Ishikawa (cell line): ENCODE data around the gene DNAH2.

Experiments used
- CEBPB ChIP-seq: IDR thresholded peaks from 2 replicates; pipeline ENCODE4 v1.6.1; 2012
- CREB1 ChIP-seq: IDR thresholded peaks from 2 replicates; pipeline ENCODE4 v1.6.1; 2012; ENCODE audit warnings: low read depth
- EGR1 ChIP-seq: IDR thresholded peaks from 2 replicates; pipeline ENCODE4 v1.6.1; 2012
- EP300 ChIP-seq: IDR thresholded peaks from 2 replicates; pipeline ENCODE4 v1.6.1; 2012; ENCODE audit warnings: borderline replicate concordance
- FOXM1 ChIP-seq: IDR thresholded peaks from 2 replicates; pipeline ENCODE4 v1.6.1; 2012; ENCODE audit warnings: low read depth, borderline replicate concordance
- NFIC ChIP-seq: IDR thresholded peaks from 2 replicates; pipeline ENCODE4 v1.6.1; 2012
- RAD21 ChIP-seq: IDR thresholded peaks from 2 replicates; pipeline ENCODE4 v1.6.1; 2012; ENCODE audit warnings: low read depth
- TAF1 ChIP-seq: IDR thresholded peaks from 2 replicates; pipeline ENCODE4 v1.6.1; 2012; ENCODE audit warnings: low read depth, mild to moderate bottlenecking
- TCF12 ChIP-seq: IDR thresholded peaks from 2 replicates; pipeline ENCODE4 v1.6.1; 2012; ENCODE audit warnings: low read depth
- TEAD4 ChIP-seq: IDR thresholded peaks from 2 replicates; pipeline ENCODE4 v1.6.1; 2012
- YY1 ChIP-seq: IDR thresholded peaks from 2 replicates; pipeline ENCODE4 v1.6.1; 2012; ENCODE audit warnings: low read depth
- ZBTB7A ChIP-seq: IDR thresholded peaks from 2 replicates; pipeline ENCODE4 v1.6.1; 2012; ENCODE audit warnings: low read depth
- TF ChIP-seq, protein P1 (sequence below): IDR thresholded peaks from 2 replicates; pipeline ENCODE4 v1.6.1; 2012; ENCODE audit warnings: low read depth, mild to moderate bottlenecking
- TF ChIP-seq, protein P2 (sequence below): IDR thresholded peaks from 2 replicates; pipeline ENCODE4 v1.6.1; 2012
- TF ChIP-seq, protein P3 (sequence below): IDR thresholded peaks from 2 replicates; pipeline ENCODE4 v1.6.1; 2012

DNAH2 gene

DNA sequence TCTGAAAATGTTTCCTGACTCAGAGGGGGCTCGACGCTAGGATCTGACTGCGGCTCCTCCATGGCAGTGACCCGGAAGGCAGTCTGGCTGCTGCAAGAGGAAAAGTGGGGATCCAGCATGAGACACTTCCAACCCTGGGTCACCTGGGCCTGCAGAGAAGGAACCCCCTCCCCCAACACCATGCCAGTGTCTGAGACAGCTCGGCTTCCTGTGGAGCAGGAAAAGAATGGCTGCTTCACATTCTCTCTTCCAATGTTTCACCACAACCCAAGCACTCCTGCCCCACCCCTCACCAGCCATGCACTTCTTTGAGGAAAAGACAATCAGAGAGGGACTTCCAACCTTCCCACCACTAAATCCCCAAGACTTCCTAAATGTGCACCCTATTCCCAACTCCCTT is 41.0 kb upstream of the DNAH2 start:
- TF ChIP-seq YY1 (no peak), TEAD4 (no peak), CREB1 (no peak), TAF1 (no peak), NFIC (no peak), CEBPB (no peak)
- TF ChIP-seq, protein P1, sequence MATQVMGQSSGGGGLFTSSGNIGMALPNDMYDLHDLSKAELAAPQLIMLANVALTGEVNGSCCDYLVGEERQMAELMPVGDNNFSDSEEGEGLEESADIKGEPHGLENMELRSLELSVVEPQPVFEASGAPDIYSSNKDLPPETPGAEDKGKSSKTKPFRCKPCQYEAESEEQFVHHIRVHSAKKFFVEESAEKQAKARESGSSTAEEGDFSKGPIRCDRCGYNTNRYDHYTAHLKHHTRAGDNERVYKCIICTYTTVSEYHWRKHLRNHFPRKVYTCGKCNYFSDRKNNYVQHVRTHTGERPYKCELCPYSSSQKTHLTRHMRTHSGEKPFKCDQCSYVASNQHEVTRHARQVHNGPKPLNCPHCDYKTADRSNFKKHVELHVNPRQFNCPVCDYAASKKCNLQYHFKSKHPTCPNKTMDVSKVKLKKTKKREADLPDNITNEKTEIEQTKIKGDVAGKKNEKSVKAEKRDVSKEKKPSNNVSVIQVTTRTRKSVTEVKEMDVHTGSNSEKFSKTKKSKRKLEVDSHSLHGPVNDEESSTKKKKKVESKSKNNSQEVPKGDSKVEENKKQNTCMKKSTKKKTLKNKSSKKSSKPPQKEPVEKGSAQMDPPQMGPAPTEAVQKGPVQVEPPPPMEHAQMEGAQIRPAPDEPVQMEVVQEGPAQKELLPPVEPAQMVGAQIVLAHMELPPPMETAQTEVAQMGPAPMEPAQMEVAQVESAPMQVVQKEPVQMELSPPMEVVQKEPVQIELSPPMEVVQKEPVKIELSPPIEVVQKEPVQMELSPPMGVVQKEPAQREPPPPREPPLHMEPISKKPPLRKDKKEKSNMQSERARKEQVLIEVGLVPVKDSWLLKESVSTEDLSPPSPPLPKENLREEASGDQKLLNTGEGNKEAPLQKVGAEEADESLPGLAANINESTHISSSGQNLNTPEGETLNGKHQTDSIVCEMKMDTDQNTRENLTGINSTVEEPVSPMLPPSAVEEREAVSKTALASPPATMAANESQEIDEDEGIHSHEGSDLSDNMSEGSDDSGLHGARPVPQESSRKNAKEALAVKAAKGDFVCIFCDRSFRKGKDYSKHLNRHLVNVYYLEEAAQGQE, result no peak
- TF ChIP-seq, protein P2, sequence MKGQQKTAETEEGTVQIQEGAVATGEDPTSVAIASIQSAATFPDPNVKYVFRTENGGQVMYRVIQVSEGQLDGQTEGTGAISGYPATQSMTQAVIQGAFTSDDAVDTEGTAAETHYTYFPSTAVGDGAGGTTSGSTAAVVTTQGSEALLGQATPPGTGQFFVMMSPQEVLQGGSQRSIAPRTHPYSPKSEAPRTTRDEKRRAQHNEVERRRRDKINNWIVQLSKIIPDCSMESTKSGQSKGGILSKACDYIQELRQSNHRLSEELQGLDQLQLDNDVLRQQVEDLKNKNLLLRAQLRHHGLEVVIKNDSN, result no peak

DNA sequence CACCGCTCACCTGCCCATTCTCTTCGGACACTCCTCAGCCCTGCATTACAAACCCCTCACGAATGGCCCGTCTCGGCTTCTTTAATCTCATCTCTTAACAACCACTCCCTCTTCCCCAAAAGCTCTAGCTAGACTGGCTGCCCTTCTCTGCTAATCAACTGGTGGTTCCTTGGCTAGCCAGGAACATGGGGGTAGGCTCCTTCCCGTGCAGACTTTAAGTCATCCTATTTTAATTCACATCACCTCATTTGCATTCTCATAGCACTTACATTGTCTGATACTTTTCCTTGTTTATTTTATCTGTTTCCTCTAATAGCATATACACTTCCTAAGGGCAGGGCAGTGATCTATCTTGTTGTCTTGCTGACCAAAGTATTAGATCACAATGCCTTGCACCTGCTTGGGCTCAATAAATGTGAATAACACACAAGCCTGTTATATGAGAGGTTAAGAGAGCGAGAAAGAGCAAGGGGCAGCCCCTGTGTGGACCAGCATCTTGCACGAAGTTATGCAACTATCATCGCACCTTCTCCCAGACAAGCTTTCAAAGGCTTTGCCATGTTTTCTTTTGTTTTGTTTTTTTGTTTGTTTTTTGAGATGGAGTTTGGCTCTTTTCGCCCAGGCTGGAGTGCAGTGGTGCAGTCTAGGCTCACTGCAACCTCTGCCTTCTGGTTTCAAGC is 40.0 kb upstream of the DNAH2 start:
- TF ChIP-seq, protein P1, result no peak
- TF ChIP-seq CEBPB, result no peak
- no peak for TF ChIP-seq YY1
- no peak for TF ChIP-seq CREB1
- no peak for TF ChIP-seq ZBTB7A
- no peak for TF ChIP-seq TEAD4
- TF ChIP-seq RAD21, result no peak
- TF ChIP-seq, protein P2, result no peak
- TF ChIP-seq, protein P3, sequence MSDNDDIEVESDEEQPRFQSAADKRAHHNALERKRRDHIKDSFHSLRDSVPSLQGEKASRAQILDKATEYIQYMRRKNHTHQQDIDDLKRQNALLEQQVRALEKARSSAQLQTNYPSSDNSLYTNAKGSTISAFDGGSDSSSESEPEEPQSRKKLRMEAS, result no peak
- TF ChIP-seq EGR1, result no peak
- no peak for TF ChIP-seq NFIC
- TF ChIP-seq TCF12, result no peak
- TF ChIP-seq EP300, result no peak
- TF ChIP-seq FOXM1, result no peak
- TF ChIP-seq TAF1, result no peak

DNA sequence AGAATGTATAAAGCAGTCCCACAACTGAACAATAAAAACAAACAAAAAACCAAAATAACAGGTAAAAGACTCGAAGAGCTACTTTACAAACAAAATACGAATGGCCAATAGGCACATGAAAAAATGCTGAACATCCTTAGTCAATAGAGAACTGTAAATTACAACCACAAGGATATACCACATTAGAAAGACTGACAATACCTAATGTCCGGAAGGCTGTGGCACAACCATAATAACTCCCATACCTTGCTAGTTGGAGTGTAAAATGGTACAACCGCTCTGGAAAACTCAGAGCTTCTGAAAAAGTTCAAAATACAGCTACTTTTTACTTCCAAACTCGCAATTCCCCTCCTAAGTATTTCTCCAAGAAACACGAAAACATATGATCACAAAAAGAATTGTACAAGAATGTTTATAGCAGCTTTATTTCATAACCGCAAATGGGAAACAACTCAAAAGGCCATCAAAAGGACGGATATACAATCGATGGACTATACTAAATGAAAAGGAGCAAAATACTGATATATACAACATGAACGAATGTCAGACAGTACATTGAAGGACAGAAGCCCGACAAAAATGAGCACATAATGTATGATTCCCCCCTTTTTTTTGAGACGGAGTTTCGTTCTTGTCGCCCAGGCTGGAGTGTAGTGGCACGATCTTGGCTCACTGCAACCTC is 32.6 kb upstream of the DNAH2 start:
- no peak for TF ChIP-seq YY1
- no peak for TF ChIP-seq RAD21
- TF ChIP-seq TAF1, result no peak
- TF ChIP-seq EP300, result no peak
- no peak for TF ChIP-seq CREB1

DNA sequence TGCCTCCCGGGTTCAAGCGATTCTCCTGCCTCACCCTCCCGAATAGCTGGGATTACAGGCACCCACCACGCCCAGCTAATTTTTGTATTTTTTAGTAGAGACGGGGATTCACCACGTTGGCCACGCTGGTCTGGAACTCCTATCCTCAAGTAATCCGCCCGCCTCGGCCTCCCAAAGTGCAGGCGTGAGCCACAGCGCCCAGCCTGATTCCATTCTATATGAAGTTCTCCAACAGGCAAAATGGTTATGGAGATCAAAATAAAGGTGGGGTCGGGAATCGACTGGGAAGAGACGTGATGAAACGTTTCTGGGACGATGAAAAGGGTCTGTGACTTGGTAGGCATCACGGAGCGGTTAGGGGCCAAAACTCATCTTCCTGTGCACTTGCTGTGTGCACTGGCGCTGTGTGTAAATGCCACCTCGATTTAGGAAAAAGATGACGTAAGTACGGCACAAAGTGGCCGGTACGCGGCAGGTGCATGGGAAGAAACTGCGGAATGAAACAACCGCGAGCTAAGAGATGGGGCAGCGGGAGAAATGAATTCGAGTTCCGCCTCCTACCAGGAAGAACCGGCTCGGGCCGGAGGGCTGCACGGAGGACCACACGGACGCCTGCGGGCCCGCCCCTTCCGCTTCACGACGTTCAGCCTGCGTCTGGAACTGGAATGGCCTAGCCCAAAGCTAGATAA is 31.9 kb upstream of the DNAH2 start:
- TF ChIP-seq TCF12 (peak; percentile 60; the same call in 1 of the 2 replicates), ZBTB7A (no peak), EP300 (peak; percentile 27; the same call in 1 of the 2 replicates), NFIC (no peak), TAF1 (peak; percentile 63; the same call in 1 of the 2 replicates), CREB1 (peak; percentile 48; the same call in 1 of the 2 replicates), YY1 (peak; percentile 60), RAD21 (no peak), EGR1 (no peak), TEAD4 (peak; percentile 39; the same call in 1 of the 2 replicates), CEBPB (no peak), FOXM1 (no peak)
- TF ChIP-seq, protein P1, result no peak
- TF ChIP-seq, protein P2, result no peak
- TF ChIP-seq, protein P3, result peak; percentile 84
